Hypothalamus (tissue), 51 donors: ENCODE measurements around the gene CGB1.
"Not testable (repeated sequence)": the region's sequence is repeated elsewhere in the genome, so short reads cannot be mapped to it uniquely, and the experiment has no call there.

Experiments used
- DNase-seq, 51 donors: peaks; one replicate each; lab custom pipeline; 2025; lab: John Stamatoyannopoulos, UW

Gene CGB1

DNA sequence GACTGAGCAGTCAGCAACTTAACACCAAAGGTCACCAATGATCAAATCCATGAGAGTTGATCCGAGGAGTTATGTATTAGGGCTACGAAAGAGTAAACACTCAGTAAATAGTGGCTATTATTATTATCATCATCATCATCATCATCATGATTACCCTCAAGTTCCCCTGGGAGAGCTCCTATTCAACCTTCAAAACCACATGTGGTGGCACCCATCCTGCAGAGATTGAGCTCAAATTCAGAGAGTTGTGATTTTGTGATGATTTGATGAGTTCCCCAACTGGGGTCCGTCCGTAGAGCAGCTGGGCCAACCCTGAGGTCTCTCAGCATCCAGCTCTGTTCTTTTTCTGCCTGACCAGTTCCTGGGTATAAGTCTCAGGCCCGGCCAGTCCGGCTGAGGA lies 11.6 kb downstream of the CGB1 start:
- not testable (repeated sequence) for DNase-seq

DNA sequence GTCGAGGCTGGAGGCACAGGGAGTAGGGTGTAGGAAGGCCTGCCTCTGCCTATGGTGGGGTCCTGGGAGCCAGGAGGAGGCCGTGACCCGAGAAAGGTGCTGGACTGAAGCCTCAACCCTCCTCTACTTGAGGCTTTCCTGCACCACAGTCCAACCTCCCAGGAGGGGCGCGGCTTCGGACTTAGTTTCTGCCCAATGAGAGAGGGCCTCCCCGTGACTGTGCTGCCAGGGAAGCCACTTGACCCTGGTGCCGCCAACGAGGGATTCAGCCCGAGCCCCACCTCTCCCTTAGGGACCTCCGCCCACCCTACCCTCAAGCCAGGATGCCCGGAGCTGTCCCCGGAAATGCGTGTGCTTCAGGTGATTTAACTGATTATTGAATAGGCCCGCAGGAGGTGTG lies 12.5 kb downstream of the CGB1 start, which contains the start of gene CGB3:
Gene CGB3 (minus strand): TSS at position 101 of the 400 bp plus-strand sequence. CDS start 362 bp downstream, outside the sequence.
- DNase-seq = not testable (repeated sequence)

DNA sequence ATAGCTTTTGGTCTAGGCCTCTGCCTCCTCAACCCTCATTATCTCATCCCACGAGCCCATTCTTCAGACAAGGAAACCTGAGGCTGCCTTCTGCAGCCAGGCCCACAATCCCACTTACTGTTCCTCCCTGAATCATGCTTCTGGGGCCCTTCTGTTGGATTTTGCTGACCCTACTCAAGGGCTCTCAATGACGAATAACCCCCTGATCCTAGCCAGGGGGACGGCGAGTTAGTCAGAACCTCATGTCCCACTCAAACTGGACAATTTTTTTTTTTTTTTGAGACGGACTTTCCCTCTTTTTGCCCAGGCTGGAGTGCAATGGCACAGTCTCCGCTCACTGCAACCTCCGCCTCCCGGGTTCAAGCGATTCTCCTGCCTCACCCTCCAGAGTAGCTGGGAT lies 14.6 kb downstream of the CGB1 start:
- DNase-seq = no peak

DNA sequence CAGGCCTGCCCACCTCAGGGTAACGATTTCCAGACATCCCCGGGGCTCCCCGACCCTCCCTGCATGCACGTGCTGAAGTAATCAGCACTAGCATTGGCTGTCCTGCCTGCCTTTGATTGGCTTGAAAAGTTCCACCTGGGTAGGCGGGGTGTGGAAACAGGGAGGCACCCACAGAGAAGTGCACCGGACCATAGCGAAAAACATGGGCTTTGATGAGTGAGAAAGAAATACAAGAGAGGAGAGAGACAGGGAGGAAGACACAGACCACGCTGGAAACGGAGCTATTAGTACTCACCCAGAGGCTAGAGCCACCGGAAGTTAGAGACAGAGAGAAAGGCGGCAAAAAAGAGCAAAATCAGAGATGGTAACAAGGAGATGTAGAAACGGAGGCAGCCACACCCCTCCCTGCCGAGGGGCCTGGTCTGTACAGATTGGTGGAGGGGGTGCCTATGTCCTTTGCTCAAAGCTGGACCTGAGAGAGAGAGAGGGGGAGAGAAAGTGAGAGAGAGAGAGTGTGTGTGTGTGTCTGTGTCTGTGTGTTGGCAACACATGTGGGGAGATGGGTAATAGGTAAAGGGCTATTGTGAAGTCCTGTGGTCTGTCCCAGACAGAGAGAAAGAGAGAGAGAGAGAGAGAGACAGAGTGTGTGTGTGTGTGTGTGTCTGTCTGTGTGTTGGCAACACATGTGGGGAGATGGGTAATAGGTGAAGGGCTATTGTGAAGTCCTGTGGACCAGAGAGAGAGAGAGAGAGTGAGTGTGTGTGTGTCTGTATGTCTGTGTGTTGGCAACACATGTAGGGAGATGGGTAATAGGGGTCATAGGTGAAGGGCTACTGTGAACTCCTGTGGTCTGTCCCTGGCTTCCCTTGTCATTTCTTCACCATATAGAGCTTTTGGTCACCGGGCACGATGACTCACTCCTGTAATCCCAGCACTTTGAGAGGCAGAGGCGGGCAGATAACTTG lies 15.5 kb downstream of the CGB1 start:
- DNase-seq = no peak

DNA sequence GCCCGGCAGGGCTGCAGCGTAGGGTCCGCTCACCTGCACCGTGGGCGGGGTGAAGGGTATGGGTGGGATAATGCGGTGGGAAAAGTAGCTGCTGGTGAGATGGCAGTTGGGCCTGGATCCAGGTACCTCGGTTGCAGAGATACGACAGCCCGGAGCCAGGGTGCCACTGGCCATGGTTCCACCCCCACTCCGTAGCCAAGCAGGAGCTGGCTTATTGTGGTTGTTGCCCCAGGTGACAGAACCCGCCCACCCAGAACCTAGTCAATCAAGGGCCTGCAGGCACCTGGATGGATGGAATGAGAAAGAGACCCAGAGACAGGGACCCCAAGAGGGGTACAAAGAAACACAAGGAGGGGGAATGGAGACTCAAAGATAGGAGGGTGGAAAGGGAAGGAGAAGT lies 16.4 kb downstream of the CGB1 start:
- DNase-seq = no peak

DNA sequence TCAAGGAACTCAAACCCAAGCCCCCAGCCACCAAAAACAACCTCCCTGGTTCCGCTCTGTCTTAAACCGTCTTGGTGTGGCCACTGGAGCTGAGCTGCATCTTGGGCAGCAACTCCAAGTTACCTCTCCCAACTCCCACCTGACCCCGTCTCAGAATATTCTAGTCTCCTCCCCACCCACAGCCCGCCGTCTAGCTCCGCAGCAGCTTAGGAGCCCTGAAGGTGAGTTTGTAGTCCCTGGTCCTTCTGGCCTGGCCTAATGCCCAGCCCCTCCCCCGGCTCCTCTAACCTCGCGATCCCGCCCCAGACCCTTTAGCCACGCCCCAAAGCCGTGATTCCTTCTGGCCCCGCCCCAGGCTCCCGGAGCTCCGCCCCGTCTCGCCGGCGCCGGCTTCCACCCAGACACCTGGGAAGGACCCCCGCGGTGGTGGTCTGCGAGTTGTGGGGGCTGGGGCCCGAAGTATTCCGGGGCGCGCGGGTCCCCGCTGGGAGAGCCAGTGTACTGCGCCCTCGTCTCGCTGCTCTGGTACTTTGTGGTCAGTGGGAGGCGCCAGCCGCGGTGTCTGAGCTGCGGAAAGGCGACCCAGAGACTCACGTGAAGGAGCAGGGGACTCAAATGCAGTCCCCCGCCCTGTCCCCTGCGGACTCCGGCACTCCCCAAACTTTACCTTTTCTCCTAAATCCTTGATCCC lies 17.3 kb downstream of the CGB1 start:
- peak in 6 of 51 donors; percentile 5 to 15 (median 9) for DNase-seq

DNA sequence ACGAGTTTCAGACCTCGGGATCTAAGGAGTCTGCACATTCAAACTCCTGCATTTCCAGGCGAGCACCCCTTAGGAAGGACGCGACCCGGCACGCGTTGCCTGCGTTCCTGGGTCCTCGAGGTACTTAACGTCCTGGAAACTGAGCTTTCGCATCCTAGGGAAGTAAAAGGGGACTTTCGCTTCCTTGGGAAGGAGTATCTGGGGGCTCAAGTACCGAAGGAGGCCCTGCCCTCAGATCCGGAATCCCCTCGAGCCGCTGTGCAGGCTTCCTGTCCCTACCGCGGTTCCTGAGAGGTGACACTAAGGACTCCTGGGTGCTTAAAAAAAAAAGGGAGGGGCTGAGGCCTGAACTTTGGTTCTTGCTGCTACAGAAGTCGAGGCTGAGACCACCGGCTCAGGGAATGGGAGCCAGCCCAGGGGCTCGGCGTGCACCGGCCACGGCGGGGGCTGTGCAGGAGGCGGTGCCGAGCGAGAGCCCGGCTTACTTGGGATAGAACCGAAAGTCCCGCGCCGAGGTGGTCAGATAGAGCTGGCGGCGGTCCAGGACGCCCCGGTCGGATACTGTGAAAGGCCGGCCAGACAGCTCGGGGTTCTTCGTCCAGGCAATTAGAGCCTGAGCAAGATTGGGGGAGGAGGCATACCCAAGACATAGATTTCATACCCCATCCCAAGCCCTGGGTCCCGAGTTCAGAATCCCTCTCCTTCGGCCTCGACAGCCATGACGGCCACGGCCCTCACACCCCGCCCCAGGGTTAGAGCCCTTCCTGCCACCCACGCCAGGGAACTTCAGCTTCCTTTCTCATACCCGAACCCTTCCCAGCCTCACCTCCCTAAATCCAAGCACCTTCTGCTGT lies 18.1 kb downstream of the CGB1 start:
- DNase-seq = peak in 1 of 51 donors; percentile 14

DNA sequence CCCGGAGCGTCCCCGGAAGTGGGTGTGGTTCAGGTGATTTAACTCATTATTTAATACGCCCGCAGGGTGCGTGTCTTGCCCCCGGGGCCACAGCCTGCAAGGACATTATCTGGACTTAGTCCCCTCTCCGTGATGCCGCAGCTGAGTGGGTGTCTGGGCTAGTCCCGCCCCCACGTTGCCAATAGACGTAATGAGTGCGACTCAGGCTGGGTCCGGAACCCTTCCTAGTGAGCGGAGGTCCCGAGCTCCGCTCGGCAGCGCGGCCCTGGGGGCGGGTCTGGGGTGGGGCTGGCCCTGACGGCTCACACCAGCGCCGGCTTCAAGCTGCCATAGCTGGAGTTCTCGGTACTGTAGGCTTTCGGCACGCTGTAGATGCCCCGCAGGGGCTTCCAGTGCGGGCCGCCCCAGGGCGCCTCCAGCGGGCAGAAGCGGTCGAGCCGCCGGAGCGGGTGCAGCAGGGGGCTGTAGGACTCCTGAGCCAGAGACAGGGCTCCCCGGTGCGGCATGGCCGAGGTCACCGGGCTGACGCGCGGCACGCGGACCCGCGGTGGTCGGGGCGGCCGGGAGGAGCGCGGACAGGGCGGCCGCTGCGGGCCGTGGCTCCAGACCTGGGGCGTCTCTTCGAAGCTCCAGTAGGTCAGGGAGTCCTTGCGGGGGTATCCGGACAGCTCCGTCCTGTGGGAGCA lies 18.9 kb downstream of the CGB1 start:
- peak in 11 of 51 donors; percentile 5 to 45 (median 16) for DNase-seq

DNA sequence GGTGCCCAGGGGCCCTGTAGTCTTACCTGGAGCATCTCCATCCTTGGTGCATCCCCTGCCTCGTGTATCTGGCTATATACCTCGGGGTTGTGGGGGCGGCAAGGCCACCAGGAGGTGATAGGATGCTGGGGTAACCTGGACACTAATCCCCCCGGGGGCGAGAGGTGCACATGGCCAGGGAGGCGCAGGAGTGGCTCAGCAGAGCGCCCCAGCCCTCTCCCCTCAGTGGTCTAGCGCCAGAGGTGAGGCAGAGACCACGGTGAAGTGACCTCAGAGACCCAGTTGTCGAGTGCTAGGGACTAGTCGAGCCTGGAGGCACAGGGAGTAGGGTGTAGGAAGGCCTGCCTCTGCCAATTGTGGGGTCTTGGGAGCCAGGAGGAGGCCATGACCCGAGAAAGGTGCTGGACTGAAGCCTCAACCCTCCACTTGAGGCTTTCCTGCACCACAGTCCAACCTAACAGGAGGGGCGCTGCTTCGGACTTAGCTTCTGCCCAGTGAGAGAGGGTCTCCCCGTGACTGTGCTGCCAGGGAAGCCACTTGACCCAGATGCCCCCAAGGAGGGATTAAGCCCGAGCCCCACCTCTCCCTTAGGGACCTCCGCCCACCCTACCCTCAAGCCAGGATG lies 19.5 kb downstream of the CGB1 start, which contains the start of gene LHB:
Gene LHB (minus strand): TSS at position 51 of the 625 bp plus-strand sequence. CDS start 10 bp downstream, at position 41.
- DNase-seq = no peak

DNA sequence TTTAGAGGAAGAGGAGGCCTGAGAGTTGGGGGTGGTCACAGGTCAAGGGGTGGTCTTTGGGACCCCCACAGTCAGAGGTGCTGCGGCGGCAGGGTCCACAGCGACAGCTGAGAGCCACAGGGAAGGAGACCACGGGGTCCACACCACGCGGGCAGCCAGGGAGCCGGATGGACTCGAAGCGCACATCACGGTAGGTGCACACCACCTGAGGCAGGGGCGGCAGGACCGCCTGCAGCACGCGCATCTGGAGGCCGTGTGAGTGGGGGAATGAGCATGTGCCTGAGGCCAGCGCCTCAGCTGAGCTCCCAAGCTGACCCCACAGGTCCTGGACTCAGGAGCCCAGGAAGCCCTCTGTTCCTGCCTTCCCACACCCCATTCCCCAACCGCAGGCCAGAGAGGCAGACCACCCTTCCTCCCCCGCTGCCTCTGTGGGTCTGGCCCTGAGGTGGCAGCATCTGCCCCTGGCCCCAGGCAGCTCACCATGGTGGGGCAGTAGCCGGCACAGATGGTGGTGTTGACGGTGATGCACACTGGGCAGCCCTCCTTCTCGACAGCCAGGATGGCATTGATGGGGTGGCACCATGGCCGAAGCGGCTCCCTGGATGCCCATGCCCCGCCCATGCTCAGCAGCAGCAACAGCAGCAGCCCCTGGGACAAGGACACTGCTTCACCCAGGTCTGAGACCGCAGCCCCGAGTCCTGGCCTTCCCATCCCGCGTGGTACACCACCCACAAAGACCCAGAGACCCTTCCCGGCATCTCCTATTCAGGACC lies 20.4 kb downstream of the CGB1 start:
- DNase-seq = no peak

DNA sequence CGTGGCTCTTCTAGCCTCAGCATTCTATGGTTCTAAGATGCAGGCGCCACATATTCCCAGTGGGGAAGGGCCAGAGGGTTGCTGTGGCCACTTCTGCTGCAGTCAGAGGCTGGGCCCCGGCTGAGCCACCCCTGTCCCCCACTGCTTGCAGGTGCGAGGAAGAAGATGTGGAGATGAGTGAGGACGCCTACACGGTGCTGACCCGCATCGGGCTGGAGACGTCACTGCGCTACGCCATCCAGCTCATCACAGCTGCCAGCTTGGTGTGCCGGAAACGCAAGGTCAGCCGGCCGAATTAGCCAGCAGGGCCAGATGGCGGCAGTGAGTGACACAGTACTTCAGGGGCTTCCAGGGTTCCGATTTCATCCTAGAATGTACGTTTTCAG lies 21.8 kb downstream of the CGB1 start:
- no peak for DNase-seq

DNA sequence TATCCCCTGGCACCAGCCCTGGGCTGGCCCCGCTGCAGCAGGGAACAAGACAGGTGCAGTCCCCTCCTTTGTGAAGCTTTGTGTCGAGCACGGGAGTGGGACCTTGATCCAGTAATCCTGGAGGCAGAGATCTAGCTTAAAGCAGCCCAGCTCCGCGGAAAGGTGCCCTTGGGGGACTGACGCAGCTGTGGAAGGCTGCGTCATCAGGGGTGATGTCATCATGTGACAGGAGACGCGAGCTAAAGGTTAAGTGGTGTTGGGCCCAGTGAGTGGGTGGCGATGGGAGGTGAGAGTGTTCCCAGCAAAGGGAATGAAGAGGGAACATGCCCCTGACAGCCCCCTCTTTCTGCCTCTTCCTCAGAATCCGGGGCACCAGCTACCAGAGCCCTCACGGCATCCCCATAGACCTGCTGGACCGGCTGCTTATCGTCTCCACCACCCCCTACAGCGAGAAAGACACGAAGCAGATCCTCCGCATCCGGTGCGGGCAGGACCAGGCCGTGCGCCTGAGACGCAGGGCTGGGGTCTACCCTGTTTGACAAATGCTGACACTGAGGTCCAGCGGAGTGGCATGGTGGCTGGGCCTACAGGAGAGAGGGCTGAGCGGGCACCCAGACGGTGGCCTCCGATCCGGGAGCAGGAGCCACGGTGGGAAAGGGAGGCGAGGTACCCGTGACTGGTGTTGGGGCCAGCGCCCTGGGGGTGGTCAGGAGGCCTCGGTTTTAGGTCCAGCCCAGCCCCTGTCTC lies 22.4 kb downstream of the CGB1 start:
- DNase-seq = no peak

DNA sequence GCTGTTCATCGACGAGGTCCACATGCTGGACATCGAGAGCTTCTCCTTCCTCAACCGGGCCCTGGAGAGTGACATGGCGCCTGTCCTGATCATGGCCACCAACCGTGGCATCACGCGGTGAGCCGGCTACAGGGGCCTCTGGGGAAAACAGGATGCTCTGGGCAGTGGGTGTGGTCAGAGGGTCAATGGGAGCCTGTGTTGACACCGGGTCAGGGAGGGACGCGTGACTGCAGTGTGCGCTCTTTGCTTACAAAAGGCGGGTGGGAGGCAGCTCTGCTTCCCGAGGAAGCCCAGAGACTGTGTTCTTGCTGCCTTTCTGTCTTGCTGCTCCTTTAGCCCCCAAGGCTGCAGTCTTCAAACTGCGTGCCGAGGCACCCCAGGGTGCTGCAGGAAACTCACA lies 25.5 kb downstream of the CGB1 start:
- no peak for DNase-seq

DNA sequence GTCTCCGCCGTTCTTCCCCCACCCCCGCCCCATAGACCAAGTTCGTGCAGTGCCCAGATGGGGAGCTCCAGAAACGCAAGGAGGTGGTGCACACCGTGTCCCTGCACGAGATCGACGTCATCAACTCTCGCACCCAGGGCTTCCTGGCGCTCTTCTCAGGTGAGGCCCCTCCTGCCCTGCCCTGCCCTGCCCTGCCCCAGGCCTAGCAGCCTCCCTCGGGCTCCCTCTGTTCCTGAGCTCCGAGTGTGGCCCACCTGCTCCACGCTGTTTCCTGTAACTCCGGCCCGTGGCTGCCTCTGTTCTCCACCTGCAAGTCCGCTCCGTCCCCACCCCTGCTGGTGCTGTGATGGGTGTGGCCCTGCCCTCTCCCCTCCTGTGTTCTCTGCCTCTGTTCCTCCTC lies 26.2 kb downstream of the CGB1 start:
- no peak for DNase-seq

DNA sequence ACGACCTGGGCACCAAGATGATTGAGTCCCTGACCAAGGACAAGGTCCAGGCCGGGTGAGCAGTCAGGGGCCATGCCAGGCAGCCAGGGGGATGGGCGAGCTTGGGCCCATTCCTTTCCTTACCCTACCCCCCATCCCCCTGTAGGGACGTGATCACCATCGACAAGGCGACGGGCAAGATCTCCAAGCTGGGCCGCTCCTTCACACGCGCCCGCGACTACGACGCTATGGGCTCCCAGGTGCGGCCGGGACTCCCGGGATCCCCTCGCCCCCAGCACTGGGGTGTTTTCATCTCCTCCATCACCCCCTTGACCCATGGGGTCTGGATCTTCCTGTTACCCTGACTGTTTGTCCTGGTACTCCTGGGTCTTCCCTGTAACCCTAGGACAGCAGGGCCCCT lies 26.9 kb downstream of the CGB1 start:
- no peak for DNase-seq

DNA sequence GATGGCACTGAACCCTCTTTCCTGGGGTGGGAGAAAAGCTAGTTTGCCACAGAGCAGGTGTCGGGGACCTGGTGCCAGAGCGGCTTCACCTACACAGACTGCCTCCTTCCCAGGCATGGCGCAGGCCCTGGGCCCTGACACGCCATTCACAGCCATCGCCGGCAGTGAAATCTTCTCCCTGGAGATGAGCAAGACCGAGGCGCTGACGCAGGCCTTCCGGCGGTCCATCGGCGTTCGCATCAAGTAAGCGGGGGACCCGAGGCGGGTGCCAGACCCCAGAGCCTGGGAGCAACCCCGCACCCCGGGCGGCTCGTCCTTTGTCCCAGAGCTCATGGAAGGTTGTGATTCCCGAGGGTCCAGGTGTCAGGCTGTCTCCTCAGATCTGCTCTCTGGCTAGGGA lies 29.8 kb downstream of the CGB1 start:
- DNase-seq = no peak

DNA sequence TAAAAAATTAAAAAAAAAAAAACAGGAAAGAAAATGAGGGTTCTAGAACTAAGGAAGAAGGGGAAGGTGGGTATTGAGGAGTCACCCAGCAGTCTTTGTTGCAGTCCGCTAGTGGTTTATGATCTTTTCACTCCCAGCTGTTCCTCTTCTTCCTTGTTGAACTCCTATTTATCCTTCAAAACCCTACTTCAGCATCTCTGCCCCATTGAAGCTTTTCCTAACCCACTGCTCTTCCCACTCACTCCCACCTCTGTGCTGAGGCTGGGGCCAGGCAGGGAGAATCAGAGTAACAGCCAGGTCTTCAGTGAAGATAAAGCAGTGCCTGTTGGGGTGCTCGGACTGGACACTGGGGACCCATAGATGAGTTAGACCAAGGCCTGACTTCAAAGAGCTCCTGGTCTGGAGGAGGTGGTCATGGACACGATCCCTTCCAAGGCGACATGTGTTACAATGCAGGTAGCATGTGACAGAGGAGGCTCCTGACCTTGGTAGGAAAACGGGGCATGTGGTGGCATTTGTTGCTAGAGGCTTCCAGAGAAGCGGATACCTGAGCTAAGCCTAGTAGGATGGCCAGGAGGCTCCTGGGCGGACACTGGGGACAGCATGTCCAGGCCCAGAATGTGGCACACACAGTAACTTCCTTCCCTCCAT lies 31.6 kb downstream of the CGB1 start:
- DNase-seq = no peak

DNA sequence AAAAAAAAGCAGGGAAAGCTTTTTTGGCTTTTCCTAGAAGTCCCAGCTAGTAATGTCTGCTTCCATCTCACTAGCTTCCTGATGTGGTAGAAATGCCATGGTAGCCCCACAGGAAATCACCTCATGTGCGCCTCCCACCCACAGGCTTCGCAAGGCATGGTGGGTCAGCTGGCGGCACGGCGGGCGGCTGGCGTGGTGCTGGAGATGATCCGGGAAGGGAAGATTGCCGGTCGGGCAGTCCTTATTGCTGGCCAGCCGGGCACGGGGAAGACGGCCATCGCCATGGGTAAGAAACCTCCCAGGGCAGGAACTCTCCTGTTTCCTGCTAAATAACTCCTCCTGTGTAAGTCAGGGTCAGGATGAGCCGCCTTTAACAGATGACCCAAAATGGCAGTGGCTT lies 32.6 kb downstream of the CGB1 start:
- DNase-seq = no peak
